ENCODE measurements around the gene PIK3R6.

Gene PIK3R6

DNA sequence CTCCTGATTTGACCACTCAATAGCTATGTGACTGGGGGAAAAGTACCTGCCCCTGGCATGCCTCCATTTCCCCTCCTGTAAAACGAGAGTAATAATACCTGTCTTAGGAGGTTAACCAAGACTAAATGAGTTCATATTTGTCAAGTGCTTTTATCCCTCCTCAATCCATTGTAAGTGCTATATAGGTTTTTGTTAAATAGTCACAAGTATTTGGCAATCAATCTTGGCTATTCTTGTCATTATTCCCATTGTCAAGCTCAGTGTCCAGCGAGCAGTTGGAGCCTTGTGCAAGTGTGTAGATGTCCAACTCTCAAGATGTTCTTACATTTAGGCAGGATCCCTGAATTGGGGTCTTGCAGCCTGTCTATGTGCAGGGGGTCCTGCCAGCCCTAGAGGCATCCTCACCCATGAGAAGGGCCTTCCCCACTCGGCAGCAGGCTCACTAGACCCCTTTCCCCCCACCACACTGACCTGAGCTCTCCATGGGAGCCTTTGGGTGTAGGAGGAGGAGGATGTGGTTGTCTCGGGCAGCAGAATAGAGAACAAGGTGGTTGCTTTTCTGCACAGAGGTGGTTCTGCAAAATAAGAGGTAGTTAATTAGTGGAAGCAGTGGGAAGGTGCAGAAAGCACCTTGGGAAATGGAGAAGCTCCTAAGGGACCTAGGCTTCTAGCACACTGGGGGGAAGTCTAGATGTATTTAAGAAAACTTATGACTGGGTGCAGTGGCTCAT lies 18.0 kb downstream of the PIK3R6 start:
- no peak for DNase-seq

DNA sequence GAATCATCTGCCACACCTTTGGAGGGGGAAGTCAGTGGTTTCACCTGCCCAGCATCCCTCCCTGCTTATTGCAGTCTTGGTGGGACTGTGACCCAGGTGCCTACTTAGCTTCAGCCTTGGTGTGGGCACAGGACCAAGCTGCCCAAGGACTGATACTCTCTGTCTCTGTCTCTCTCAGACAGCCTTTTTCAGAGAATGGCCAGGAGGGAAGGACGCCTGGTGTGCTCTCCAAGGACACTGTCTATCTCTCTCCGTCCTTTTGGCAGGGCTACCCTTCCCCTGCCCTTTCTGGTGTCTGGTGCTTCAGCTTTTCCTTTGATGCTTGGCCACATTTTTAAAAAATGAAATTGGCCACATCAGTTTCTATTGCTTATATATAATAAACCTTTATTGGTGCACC lies 19.6 kb downstream of the PIK3R6 start:
- no peak for DNase-seq

DNA sequence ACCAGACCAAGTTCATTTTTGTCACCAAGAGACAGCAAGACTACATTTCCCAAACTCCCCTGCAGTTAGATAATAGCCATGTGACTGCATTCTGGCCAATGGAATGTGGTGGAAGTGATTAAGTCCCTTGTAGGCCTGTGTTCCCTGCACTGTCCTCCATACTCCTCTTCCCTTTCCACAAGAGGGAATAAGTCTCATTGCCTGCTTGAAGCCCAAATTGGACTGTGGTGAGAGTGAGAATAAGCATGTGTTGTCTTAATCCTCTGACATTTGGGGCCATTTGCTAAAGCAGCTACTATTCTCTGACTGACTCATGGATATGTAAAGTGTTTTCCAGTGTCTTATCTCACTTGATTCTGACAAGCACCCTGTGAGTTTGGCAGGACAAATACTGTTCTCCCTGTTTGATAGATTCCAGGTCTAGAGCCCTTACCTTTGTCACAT lies 20.7 kb downstream of the PIK3R6 start:
- DNase-seq = peak; percentile 31

DNA sequence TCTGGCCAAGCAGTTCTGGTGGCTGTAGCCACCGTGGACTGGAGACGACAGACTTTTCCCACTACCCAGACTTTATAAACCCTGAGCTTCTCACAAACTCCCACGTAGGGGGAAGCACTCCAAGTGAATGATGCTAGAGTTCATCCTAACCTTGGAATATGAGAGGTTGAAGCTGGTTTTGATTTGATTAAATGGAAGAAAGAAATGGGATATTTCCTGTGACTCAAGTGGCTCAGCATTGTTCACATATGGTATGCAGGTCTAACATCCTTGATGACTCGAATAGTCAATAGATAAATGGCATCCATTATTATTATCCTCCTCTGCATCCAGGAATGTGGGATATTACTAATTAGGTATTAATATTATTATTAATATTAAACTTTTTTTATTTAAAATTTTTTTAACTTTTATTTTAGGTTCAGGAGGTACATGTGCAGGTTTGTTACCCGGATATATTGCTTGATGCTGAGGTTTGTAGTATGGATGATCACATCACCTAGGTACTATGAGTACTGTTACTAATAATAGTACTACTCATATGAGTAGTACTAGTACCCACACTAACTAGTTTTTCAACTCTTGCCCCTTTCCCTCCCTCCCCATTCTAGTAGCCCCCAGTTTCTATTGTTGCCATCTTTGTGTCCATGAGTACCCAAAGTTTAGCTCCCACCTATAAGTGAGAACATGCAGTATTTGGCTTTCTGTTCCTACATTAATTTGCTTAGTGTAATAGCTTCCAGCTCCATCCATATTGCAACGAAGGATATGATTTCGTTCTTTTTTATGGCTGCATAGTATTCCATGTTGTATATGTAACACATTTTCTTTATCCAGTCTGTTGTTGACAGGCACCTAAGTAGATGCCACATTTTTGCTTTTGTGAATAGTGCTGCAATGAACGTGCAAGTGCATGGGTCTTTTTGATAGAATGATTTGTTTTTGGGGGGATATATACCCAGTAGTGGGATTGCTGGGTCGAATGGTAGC lies 22.9 kb downstream of the PIK3R6 start:
- DNase-seq = peak; percentile 18

DNA sequence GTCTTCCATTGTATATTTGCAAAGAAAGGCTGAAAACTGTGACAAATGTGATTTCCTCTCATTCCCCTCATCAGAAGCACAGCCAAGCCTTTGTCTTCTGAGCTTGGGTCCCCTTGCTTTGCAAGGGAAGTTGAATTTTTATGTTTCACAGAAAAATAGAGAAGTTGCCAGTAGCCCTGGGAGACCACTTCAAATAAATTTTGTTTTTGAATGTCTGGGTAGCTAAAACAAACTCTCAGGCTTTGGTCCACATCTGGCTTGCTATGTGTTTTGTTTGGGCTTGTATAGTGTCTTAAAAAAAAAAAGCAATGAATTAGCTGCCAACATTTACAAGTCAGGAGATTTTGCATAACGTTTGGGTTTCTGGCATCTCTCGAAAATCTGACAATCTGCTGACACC lies 24.1 kb downstream of the PIK3R6 start:
- no peak for DNase-seq

DNA sequence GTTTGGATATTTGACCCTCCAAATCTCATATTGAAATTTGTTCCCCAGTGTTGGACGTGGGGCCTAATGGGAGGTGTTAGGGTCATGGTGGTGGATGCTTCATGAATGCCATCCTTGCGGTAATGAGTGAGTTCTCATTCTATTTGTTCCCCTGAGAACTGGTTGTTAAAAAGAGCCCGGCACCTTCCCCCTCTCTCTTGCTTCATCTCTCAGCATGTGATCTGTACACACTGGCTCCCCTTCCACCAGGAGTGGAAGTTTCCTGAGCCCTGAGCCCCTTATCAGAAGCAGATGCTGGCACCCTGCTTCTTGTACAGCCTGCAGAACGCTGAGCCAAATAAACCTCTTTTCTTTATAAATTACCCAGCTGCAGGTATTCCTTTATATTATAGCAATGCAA lies 25.6 kb downstream of the PIK3R6 start:
- DNase-seq = no peak

DNA sequence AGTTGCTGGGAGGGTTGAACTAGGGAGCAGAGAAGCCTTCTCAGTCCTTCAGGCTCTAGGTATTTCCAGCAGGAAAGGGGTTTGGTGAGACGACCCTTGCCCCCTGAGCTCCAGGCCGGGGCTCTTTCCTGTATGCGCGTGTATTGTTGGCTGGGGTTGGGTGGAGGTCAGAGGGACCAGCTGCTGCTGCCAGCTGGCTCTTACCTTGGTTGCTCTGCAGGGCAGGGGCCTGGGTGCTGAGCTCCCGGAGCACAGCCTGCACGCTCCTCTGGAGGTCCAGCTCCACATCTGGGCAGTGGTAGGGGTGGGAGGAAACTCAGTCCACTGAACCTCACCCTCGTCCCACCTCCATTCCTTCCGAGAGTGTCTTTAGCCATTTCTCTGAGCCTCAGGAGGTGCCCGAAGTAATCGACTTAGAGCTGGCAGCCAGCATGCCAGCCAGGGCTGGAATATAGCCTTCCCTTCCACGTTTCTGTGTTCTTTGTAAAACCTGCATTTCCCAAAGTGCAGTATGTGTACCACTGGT lies 28.0 kb downstream of the PIK3R6 start:
- no peak for DNase-seq

DNA sequence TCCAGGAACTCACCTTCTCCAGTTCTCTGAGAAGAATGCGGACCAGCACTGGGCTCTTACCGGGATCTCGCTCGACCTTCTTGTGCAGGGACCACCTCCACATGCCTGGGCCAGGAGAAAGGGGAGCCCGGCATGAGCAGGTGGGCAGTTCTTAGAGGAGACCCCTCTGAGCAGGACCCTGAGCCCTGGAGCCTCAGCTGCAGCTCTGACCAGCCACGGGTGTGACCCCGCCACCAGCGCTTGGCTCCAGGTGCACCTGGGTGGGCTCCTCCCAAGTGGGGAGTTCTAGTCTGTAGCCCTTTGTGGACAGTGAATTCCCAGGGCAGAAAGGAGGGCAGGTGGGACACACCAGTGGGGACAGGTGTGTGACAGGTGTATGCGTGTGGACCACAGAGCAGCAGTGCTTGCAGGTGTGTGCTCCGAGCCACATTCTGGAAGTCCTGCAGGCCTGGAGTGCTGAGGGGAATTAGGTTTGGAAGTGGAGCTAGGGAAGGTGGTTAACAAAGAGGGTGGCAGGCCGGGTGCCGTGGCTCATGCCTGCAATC lies 28.9 kb downstream of the PIK3R6 start:
- no peak for DNase-seq

DNA sequence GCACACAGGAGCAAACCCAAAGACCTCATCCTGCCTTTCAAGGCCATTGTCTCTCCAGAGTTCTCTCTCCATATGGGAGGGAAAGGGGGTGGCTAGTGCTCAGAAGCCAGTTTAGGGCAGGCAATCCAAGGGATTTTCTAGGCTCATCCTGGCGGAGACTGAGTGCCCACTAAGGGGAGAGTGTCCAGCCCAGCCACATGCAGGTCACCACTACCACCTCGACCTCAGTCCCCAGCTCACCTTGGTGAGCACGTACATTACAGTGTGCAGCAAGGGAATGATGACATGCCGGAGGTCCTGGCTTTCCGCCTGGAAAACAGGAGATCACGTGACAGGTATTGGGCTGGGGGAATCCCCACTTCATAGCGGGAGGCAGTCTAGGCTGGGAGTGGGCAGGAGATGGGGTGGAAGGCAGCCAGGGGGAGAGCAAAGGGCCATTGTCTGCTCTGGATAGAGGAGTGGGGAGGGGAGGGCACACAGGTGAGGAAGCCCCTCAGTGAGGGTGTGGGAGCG lies 29.9 kb downstream of the PIK3R6 start:
- DNase-seq = no peak

DNA sequence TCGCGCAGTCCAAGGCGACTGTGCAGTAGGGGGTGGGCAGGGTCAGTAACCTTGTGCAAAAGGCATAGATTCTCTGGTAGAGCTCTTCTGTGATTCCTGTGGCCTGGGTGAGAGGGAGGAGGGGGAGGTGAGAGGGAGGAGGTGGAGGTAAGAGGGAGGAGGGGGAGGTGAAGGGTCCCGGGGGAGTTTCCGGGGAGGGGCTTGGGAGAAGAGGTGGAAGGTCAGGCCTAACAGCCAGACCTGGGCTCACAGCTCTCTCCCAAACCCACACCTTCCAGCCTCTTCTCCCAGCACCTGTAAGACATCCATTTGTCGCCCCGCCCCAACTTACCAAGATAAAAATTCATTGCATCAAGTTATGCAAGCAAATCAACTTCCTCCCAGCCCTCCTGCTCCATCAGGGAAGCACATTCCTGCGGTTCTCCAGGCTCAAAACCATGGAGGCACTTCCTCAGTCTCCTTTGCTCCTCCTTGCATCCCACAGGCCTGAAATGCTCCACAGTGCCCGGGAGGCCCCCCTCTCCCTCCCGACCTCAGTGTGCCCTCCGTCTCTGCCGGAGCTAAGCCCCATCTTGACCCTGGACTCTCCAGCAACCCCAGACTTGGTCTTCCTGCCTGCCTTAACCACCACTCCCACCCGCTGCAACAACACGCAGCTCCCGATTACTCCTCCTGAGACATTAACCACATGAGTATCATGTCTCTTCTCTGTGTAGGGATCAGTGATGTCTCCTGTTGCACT lies 30.5 kb downstream of the PIK3R6 start:
- no peak for DNase-seq

DNA sequence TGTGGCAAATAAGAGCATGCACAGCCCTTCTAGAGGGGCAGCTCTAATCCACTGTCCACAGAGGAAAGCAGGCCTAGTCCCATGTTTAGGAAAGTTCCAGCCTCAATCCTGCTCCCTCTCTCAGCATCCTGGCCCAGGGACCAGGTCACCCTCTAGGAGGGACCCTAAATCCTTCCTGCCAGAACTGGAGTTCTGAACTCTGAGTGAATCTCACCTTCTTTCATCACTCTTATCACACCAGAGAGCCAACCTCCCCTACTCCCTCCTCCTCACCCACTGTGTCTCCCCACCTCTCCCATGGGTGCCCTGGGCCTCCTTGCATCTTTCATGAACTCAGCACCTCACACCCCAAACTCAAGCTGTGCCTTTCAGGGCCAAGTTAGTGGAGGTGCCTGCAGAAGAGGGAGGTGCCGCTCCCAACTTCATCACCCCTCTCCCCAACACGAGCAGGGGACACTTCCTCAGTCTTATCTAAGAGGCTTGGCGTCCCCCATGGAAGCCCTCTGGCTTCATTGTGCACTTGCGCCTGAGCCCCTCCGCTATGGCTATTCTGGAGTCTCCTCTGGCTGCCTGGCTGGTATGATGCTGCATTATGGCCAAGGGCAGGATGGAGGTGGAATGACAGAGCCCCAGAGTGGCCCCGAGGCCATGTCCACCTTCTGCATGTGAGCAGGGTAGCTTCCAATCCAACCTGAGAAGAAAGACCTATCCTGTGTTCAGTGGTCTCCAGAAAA lies 31.7 kb downstream of the PIK3R6 start:
- no peak for DNase-seq

DNA sequence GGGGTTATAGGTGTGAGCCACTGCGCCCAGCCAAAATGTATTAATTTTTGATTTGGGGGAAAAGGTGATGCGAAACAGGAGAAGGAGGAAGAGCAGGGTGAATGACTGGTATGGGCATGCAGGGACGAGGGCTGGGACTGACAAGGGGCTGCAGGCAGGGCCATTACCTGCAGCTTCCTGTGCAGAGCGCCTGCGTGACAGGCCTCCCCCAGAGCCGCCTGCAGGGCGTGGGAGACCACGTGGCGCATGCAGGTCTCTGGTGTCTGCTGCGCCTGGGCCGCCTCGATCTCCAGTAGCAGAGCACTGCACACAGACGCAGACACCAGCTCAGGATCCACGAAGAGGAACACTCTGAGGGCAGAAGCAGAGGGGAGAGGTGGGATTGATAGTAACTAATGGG lies 32.4 kb downstream of the PIK3R6 start:
- no peak for DNase-seq

DNA sequence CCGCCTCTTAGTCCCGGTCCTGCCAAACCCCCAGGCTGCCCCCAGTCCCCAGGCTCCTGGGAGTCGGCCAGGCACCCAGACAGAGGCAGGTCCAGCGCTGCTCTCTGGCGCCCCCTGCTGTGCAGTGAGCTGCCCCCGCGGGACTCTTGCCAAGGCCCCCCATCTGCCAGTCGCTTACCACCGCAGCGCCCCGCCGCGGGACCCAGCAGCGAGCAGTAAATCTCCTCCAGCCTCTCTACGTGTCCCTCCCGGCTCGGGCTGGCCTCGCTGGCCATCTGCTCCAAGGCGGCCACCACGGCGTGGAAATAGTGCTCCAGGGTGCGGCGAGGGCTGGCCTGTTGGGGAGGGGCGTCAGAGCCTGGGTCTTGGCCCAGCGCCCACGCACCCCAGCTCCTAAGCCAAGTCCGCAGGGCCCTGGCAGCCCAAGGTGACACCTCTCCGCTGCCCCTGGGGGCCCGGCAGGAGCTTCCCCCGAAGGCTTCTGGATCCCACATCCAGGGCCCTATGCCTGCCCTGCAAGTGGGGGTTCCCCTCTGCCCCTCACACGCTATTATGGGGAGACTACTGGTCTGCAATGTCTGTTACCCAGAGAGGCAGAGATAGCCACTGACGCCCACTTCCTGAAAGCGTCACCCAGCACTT lies 34.6 kb downstream of the PIK3R6 start:
- DNase-seq = no peak

DNA sequence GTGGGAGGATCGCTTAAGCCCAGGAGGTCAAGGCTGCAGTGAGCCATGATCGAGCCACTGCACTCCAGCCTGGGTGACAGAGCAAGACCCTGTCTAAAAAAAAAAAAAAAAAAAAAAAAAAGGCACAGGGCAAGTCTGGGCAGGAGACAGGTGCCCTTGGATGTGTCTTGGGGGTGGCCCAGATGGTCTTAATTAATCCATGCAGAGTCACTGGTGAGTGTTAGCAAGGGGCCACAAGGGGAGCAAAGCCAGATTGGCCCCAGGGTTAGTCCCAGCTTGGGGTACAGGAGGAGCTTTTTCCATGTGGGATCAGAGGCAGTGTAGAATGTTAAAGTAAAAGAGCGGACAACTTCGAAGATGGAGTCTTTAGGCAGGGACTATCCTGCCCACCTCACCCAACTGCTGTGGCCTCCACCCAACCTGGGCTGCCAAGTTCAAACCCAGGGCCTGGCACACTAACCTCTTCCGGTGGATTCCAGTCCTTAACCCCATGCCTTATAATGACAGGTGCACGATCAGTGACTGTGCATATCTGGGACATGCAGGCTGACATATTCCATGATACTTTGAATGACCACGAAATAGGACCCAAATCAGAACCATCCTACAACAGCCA lies 36.1 kb downstream of the PIK3R6 start:
- no peak for DNase-seq

DNA sequence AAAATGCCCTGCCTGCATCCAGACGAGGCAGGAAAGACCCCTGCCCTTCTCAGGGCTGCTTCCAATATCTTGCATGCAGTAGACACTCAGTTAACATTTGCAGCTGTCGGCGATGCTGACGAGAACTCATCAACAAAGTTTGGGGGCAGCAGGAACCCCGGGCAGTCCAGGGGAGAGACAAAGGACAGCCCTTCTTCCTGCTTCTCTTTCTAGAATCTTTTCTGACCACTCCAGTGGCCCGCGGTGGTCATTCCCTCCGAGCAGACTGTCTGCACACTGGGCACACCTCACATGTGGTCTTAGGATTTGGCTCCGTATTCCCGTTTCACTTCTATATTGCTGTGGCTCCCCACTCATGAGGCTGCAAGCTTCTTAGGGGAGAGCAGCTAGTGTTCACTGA lies 37.3 kb downstream of the PIK3R6 start:
- DNase-seq = no peak

DNA sequence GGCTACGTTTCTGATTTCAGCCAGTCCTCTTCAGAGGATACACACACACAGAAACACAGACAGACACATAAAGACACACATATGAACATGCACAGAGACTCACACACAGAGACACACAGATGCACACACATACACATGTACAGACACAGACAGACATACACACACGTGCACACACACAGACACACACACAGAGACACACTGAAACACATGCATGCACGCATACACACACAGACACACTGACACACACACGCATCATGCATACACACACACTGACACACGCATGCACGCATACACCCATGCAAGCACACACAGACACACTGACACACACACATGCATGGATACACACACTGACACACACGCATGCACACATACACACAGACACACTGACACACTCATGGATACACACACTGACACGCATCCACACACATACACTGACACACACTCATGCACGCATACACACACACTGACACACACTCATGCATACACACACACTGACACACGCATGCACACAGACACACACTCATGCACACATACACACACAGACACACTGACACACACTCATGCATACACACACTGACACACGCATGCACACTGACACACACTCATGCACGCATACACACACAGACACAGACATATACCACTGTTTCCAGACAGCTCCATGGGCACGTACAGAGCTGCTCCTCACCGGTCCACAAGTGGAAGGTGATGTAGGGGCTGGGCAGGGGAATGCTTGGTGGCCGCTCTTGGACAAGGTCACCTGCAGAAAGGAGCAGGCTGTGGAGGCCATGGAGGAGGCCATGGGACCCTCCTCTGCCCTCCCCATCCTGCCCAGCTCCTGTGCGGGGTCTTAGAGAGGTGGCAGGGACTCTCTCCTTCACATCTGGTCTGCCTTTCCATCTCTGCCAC lies 38.2 kb downstream of the PIK3R6 start:
- DNase-seq = no peak

DNA sequence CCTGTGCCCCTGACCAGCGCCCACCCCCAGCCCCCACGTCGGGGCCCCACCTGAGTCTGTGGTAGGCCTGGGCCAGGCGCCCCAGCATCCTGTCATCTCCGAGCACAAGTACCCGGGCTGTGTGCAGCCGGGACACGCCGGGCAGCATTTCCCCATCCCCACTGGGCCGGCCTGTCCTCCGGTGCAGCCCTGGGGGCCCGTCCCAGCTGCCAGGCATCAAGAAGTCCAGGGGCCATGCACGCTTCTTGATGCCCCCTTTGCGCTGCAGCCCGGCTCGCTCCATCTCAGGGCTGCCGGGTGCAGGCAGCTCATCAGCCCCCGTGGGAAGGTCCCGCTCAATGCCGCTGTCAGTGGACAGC lies 39.0 kb downstream of the PIK3R6 start:
- no peak for DNase-seq

DNA sequence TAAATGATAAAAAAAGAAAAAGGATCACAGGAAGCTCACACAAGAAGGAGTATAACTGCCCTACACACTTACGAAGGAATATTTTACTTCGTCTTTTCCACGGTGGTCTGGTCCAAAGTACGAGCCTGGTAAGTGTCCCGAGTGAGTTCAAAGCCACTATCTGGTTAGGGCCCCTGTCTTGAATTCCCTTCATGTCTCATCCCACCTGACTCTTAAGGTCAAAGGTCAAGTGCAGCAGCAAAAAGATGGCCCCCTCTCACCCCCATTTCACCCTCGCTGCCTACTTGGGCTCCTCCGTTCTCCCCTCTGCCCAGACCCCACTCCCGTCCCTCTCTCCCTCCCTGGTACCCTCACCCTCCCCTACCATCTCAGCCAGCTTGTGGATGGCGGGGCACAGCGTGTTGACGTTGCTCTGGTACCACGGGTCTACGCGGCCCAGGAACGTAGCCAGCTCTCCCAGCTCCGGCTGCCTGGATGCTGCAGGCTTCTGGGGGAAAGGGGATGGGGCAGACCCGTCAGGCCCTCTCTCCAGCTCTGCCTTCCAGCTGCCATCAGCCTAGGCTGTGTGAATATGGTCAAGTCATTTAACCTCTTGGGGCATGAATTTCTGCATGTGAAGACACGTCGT lies 40.6 kb downstream of the PIK3R6 start:
- DNase-seq = no peak

DNA sequence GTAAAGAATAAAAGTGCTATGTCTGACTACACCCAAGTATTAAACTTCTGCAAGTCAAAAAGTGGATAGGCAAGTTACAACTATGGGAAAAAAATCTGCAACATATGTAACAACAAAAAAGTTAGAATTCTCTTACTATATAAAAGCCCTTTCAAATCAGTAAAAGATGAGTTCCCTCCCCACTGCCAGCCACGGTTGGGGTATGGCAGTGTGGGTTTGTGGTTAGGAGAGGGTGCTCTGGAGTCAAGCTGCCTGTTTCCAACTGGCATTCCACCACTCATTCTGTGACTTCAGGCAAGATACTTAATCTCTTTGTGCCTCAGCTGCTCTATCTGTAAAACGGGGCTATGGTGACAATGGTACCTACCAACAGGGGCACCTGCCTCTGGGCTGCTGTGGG lies 41.7 kb downstream of the PIK3R6 start:
- DNase-seq = no peak
